Hematopoietic multipotent progenitor cell treated with erythropoietin and hydrocortisone succinate and interleukin-3 and kit ligand, for 8 days (in vitro differentiated cells): ENCODE measurements around the gene PPP6R3.
"Not testable (repeated sequence)": the region's sequence is repeated elsewhere in the genome, so short reads cannot be mapped to it uniquely, and the experiment has no call there.

Source experiments
- DNase-seq: peaks from one replicate; pipeline ENCODE4 v3.0.0-alpha.2; 2015

PPP6R3 gene

DNA sequence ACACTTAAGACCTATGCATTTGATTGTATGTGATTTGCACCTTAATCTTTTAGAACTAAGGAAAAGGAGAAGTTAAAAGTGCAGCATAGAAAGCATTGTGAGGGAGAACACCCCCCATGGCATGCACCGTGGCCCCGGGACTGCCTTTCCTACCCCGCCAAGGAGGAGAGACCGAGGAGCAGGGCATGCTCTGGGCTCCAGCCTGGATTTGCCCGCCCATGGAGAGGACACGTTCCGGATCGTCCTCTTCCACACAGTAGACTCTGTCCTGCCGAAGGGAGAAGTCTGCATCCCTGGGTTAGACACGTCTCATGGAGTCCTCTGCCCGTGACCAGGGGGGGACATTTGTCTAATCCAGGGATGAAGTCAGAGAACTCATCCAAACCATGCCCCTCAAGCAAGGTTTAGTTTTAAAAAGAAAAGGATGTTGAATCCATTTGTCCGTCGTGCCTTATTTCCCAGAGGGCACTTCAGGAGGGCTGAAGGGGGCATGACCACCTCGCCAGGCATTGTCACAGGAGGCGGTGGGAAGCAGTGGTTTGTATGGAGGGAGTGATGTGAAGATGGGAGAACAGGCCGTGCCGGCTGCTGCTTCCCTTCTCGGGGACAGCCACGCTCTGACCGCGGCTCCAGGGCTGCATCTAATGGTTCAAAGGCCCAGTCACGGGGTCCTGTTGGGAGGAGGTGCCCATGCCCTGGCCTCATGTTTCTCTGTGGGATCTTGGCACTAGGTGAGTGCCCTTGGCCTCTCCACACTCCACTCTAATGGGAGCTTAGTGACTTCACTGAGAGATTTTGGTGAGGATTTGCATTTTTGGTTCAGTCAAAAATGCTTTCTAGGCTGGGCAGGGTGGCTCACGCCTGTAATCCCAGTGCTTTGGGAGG lies 157.6 kb downstream of the PPP6R3 start:
- no peak for DNase-seq

DNA sequence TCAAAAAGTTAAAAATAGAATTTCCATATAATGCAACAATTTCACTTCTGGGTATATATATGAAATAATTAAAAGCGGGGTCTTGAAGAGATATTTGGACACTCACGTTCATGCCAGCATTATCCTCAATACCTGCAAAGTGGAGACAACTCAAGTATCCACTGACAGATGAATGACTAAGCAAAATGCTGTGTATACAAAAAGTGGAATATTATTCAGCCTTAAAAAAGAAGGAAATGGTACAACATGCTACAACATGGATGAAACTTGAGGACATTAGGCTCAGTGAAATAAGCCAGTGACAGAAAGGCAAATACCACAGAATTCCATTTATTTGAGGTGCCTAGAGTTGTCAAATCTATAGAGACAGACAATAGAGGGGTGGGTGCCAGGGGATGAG lies 161.3 kb downstream of the PPP6R3 start:
- DNase-seq, result no peak

DNA sequence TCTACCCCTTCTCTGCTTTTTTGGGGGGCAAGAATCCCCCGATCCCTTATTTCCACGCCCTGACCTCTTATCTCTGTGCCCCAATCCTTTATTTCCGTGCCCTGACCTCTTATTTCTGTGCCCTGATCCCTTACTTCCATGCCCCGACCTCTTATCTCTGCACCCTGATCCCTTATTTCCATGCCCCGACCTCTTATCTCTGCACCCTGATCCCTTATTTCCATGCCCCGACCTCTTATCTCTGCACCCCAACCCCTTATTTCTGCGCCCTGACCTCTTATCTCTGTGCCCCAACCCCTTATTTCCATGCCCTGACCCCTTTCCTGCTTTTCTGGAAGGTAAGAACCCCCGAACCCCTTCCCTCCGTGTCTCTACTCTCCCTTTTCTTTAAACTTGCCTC lies 163.2 kb downstream of the PPP6R3 start:
- not testable (repeated sequence) for DNase-seq

DNA sequence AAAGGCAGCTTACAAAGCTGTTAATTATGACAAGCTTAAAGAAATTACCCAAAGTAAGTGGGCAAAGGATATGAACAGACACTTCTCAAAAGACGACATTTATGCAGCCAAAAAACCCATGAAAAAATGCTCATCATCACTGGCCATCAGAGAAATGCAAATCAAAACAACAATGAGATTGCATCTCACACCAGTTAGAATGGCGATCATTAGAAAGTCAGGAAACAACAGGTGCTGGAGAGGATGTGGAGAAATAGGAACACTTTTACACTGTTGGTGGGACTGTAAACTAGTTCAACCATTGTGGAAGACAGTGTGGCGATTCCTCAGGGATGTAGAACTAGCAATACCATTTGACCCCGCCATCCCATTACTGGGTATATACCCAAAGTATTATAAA lies 164.5 kb downstream of the PPP6R3 start:
- not testable (repeated sequence) for DNase-seq

DNA sequence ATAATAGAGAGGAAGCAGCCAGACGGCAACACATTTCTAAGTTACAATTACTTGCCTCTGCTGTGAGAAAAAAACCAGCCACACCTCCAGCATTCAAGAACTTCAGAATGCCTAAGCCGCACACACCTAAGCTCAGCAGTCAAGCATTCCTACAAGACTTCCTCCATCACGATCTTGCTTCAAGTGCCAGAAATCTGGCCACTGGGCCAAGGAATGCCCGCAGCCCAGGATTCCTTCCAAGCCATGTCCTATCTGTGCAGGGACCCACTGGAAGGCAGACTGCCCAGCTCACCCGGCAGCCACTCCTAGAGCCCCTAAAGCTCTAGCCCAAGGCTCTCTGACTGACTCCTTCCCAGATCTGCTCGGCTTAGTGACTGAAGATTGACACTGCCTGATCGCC lies 165.7 kb downstream of the PPP6R3 start:
- not testable (repeated sequence) for DNase-seq

DNA sequence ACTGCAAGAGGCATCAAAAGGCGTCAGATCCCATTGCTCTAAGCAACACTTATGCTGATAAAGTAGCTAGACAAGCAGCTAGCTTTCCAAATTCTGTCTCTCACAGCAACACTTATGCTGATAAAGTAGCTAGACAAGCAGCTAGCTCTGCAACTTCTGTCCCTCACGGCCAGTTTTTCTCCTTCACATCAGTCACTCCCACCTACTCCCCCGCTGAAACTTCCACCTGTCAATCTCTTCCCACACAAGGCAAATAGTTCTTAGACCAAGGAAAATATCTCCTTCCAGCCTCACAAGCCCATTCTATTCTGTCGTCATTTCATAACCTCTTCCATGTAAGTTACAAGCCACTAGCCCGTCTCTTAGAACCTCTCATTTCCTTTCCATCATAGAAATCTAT lies 168.3 kb downstream of the PPP6R3 start:
- not testable (repeated sequence) for DNase-seq

DNA sequence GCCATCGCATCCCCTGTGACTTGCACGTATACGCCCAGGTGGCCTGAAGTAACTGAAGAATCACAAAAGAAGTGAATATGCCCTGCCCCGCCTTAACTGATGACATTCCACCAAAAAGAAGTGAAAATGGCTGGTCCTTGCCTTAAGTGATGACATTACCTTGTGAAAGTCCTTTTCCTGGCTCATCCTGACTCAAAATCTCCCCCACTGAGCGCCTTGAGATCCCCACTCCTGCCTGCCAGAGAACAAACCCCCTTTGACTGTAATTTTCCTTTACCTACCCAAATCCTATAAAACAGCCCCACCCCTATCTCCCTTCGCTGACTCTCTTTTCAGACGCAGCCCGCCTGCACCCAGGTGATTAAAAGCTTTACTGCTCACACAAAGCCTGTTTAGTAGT lies 171.8 kb downstream of the PPP6R3 start:
- DNase-seq, result not testable (repeated sequence)

DNA sequence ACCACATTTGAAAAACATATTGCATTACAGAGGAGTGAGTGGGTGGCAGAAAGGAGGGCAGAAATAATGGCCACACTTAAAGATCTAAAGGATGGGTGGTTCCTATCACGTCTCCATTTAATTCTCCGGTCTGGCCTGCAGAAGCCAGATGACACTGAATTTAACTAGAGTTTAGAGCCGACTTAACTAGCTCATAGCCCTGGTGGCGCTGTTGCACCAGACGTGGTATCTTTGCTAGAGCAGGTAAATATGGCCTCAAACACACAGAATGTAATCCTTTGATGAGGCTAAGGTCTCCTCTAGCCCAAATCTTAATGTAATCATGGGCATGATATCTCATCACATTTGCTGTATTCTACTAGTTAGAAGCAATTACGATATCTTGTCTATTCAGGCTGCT lies 172.2 kb downstream of the PPP6R3 start:
- DNase-seq, result peak; percentile 81

DNA sequence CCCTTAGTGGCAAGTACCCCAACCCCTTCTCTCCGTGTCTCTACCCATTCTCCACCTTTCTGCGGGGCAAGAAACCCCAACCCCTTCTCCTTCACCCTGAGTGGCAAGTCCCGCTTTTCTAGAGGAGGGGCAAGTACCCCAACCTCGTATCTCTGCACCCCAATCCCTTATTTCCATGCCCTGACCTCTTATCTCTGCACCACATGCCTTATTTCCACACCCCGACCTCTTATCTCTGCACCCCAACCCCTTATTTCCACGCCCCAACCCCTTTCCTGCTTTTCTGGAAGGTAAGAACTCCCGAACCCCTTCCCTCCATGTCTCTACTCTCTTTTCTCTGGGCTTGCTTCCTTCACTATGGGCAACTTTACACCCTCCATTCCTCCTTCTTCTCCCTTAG lies 174.1 kb downstream of the PPP6R3 start:
- DNase-seq, result not testable (repeated sequence)

DNA sequence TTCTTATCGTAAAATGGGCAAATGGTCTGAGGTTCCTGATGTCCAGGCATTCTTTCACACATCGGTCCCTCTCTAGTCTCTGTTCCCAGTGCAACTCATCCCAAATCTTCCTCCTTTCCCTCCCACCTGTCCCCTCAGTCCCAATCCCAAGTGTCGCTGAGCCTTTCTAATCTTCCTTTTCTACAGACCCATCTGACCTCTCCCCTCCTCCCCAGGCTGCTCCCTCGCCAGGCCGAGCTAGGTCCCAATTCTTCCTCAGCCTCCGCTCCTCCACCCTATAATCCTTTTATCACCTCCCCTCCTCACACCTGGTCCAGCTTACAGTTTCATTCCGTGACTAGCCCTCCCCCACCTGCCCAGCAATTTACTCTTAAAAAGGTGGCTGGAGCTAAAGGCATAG lies 174.6 kb downstream of the PPP6R3 start:
- DNase-seq, result not testable (repeated sequence)

DNA sequence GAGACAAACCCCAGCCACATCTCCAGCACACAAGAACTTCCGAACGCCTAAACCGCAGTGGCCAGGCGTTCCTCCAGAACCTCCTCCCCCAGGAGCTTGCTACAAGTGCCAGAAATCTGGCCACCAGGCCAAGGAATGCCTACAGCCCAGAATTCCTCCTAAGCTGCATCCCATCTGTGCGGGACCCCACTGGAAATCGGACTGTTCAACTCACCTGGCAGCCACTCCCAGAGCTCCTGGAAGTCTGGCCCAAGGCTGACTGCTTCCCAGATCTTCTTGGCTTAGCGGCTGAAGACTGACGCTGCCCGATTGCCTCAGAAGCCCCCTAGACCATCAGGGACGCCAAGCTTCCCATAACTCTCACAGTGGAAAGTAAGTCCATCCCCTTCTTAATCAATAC lies 175.3 kb downstream of the PPP6R3 start:
- DNase-seq, result not testable (repeated sequence)

DNA sequence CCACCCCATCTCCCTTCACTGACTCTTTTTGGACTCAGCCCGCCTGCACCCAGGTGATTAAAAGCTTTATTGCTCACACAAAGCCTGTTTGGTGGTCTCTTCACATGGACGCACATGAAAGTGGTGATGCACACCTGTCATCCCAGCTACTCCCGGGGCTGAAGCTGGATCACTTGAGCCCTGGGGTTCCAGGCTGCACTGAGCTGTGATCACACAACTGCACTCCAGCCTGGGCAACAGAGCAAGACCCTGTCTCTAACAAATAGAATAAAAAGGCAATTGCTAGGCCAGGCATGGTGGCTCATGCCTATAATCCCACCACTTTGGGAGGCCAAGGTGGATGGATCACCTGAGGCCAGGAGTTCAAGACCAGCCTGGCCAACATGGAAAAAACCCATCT lies 178.8 kb downstream of the PPP6R3 start:
- DNase-seq, result not testable (repeated sequence)

DNA sequence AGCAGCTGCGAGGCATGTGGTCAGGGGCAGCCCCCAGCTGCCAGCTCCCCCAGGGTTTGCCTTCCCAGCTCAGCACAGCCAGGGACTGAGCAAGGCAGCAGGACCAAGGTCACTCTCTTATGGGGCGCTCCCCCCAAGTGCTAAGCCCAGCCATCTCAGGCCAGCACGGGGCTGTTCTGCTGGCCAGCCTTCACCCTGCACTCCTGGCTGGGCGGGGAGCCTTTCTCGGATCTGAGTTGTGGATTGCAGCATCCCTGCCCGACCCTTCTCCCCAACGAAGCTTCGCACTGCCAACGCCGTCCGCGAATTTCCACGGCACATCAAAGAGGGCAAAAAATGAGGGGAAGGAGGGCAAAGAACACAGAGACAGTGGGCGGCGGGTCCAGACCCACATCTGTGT lies 181.3 kb downstream of the PPP6R3 start:
- no peak for DNase-seq

DNA sequence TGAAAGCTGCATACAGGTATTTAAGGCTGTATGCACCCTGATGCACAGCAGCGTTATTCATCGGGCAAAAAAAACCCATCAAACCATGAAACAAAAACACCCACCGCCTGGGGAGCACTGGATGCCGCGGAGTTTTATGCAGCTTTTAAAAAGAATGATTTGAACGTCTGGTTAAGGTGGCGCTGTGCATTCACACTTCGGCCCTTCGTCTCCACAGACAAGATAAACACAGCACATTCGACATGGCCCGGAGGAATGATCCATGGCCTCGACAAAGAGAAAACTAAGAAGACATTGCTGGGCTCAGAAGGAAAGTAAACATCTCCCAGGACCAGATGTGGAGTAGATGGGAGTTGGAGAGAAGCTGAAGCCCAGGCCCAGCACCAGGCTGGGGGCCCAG lies 183.0 kb downstream of the PPP6R3 start:
- DNase-seq, result no peak

DNA sequence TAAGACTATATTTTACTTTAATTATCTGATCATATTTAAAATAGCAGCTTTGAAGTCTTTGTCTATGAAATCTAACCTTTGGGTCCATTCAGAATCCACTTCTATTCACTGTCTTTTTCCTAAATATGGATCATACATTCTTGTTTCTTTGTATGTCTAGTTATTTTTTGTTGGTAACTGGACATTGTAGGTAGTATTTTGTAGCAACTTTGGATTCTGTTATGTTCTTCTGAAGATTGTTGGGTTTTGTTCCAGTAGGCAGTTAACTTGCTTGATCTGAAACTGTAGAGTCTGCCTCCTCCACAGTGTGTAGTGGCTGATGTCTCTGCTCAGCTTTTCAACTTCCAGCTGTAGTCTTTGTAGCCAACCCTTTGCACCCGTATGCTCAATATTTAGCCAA lies 186.3 kb downstream of the PPP6R3 start:
- no peak for DNase-seq

DNA sequence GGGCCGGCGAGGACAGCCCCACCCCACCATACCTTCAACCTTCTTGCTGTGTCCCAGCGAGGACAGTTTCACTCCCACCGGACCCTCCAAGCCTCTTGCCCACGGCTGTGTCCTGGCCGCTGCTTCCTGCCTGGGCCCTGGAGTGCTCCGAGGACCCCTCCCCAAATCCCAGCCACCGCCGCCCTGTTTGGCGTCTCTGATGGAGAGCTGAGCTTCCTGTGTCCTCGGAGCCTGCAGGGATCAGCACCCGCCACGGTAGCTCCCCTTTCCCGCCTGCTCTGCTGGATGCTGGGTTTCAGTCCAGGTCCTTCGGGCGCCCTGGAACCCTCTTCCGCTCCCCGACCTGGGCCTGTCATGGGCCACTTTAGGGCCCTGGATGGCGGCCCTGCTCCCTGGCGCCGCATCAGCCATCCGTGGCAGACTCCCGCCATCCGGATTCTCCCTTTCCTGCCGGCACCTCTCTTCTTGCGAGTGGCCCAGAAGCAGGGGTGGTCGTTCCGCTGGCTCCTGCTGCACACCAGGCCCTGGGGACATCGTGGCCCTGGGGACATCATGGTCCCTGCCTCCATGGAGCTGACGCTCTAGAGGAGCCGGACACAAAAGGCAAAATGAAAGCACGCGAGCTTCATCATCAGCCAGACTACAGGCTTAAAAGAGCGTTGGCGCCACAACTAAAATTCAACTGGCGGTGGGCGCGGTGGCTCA lies 189.5 kb downstream of the PPP6R3 start:
- no peak for DNase-seq

DNA sequence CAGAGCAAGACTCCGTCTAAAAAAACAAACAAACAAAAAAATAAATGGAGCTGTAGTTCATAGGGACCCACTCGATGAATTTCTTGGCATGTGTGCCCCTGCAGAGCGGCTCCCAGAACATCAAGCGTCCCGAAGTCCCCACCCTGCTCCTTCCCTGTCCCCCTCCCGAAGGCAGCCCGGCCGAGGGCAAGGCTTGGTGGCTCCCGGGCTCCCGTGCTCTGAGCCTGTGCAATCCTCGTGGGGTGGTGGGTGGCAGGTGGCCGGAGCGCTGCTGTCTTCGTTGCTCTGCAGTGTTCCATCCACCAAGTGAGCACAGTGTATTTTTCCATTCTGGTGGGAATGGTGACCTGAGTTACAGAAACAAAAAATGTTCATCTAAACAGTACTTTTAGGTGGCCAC lies 190.2 kb downstream of the PPP6R3 start:
- no peak for DNase-seq

DNA sequence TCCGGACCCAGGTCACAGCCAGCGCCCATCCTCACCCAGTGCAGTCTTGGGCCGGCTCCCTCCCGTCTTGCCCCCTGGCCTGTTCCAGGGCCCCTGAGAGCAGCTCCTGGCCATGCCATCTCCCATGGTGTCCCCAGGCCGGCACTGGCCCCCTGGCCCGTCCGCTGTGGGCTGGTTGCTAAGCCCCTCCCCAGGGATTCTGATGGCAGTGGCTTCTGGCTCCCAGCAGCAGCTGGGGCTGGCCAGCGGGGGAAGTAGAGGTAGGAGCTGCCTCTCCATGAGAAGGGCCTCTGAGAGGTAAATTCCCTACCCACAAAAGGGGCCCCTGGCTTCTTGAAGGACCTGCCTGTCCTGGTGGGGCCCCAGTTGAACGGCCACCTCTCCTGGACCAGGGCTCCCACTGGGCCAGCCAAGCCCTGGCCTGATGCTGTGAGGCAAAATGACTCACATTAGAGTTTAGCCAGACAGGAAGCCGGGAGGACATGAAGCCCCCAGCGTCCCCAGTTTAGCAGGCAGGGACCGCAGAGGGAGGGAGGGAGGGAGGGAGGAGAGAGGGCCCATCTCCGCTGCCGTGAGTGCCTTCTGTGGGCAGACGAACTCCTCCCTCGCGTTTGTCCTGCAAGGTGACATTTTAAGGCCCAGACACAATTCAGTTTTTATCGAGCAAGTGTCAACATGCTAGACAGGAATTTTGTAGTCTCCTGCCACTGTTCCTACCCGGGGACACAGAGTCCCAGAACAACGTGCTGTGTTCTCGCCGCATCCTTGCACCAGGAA lies 190.8 kb downstream of the PPP6R3 start:
- no peak for DNase-seq

DNA sequence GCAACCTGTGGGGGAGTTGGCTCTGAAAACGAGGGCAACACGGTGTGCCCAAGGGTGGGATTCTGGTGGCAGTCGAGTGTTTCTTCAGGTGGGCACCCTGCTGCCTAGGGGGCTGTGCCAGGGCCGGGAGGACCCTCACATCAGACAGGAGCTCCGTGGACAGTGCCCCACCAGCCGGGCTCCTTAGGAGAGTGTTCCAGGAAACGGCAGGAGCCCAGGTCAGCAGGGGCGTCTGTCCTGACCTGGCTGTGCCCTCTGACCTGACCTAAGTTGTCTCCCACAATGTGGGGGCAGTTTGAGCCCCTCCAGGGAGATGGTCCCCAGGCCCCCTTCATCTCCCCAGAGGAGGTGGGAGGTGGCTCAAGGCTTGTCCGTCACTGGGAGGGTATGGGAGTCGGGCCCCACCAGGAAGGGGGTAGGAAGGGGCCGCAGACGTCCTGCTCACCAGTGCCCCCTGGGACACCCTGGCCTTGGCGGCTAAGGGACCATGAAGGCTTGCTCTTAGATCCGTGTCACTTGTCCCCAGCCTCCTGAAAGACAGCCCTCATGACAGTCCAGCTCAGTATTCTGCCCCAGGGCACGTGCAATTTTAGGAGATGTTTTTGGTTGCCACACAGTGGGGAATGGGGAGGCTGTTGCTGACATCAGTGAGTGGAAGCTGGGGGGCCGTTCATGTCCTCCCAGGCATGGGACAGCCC lies 191.6 kb downstream of the PPP6R3 start:
- DNase-seq, result no peak

DNA sequence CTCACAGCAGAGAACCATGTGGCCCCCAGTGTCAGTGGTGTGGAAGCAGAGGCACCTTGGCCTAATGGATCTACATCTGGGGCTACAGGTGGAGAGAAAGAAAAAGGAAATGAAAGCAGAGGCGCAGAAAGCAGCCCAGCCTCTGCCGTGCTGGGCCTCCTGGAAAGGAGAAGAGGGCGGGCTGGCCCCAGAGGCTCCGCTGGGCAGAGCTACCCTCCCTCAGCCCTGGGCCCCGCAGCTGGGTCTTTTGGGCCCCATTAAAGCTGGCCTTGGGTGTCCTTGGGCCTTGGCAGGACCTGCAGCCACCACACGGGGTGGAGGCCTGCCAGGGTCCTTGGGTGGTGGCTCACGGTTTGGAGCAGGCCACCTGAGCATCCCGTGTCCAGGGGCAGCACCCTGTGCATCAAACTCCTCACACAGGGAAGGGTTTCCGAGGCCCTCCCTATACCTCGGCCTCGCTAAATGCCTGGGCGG lies 192.2 kb downstream of the PPP6R3 start:
- no peak for DNase-seq

DNA sequence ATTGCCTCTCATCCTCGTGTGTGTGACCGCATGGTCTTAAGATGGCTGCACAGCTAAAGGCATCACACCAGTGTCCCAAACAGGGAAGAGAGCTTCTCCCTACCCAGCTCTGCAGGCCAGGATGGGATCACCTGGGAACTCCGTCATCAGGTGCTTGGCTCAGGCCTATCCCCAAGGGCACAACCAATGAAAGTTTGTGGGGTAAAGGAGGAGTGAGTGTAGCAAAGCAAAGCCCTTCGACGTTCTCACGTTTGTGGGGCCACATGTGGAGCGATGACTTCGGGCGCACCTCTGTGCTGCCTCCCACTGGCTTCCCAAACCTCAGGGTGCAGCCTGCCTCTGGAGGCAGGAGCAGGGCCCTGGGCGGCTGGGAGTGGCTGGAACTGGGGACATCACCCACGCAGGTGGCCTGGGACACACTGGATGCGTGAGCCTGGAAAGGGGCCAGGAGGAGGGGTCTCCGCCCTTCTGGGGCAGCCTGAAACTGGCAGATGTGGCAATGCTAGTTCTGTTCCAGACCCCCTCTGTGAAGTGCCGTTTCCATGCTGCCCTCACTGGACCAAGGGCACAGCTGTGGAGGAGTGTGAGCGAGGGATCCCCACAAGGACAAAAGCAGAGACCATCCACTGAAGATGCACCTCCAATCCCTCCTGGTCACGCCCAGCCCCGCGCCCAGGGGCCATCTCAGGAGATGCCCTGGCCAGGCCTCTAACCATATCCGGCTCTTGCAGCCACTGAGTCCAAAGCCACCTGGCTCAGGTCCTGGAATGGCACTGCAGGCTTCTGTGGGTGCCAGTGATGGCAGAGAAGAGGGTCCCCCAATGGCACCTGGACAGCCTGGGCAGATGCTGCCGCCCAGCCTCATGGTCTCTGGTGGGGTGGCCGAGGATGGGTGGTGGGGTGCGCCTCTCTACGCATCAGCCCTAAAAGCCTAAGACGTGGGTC lies 193.2 kb downstream of the PPP6R3 start:
- no peak for DNase-seq

DNA sequence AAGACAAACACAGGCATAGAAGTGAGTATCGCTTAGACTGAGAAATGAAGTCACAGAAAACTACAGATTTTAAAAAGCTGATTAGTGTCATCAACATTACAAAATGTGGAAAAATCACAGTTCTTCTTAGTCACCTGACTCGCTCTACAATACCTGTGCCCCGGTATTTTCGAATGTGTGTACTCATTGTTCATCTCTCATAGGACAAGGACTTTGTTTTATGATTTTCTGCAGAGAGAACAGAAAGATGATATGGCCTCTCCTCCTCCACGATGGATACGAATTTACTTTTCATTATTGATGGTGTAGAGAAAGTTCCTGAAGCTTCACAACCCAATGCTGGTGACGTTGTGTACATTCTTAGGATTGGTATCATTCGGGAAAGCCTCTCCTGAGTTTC lies 194.4 kb downstream of the PPP6R3 start:
- no peak for DNase-seq
